IPS-NIHi7 (cell line): ENCODE data around the gene BABAM2.

Experiments
- DNase-seq: peaks from one replicate; pipeline ENCODE4 v3.0.0; 2012; ENCODE audit warnings: mixed read lengths; ENCODE audit errors: extremely low spot score

The BABAM2 gene

GRCh38 chr2:28277466-28277865 lies 386.9 kb downstream of the BABAM2 start:
- DNase-seq: no peak

- DNase-seq: no peak
Measured at GRCh38 chr2:28279371-28279770, 388.8 kb downstream of the BABAM2 start.

- DNase-seq: no peak
Measured at GRCh38 chr2:28280619-28281018, 390.1 kb downstream of the BABAM2 start.

GRCh38 chr2:28281739-28282138 lies 391.2 kb downstream of the BABAM2 start:
- DNase-seq: no peak

- no peak for DNase-seq
Measured at GRCh38 chr2:28282248-28282647, 391.7 kb downstream of the BABAM2 start.

GRCh38 chr2:28282861-28283646 lies 392.5 kb downstream of the BABAM2 start:
- DNase-seq: no peak

- no peak for DNase-seq
Measured at GRCh38 chr2:28283861-28284260, 393.3 kb downstream of the BABAM2 start.

GRCh38 chr2:28286678-28287077 lies 396.1 kb downstream of the BABAM2 start:
- no peak for DNase-seq

GRCh38 chr2:28287256-28287915 lies 396.9 kb downstream of the BABAM2 start:
- DNase-seq: no peak

- no peak for DNase-seq
Measured at GRCh38 chr2:28288620-28289019, 398.1 kb downstream of the BABAM2 start.

GRCh38 chr2:28291811-28292440 lies 401.4 kb downstream of the BABAM2 start:
- no peak for DNase-seq

GRCh38 chr2:28292491-28292890 lies 402.0 kb downstream of the BABAM2 start:
- DNase-seq: no peak

- no peak for DNase-seq
Measured at GRCh38 chr2:28293416-28293815, 402.9 kb downstream of the BABAM2 start.

- DNase-seq: no peak
Measured at GRCh38 chr2:28294451-28294850, 403.9 kb downstream of the BABAM2 start.

GRCh38 chr2:28296243-28296642 lies 405.7 kb downstream of the BABAM2 start:
- no peak for DNase-seq

- DNase-seq: no peak
Measured at GRCh38 chr2:28296904-28297303, 406.4 kb downstream of the BABAM2 start.

- no peak for DNase-seq
Measured at GRCh38 chr2:28297531-28297930, 407.0 kb downstream of the BABAM2 start.

GRCh38 chr2:28298406-28298805 lies 407.9 kb downstream of the BABAM2 start:
- no peak for DNase-seq

GRCh38 chr2:28300485-28301341 lies 410.2 kb downstream of the BABAM2 start:
- DNase-seq: no peak

GRCh38 chr2:28305202-28305601 lies 414.7 kb downstream of the BABAM2 start:
- no peak for DNase-seq

- no peak for DNase-seq
Measured at GRCh38 chr2:28310107-28310506, 419.6 kb downstream of the BABAM2 start.

GRCh38 chr2:28311660-28312249 lies 421.2 kb downstream of the BABAM2 start:
- DNase-seq: no peak
